ENCODE data around the gene TRIAP1. TPM values are rescaled to one million over a fixed set of nuclear protein-coding genes. Genes with fewer than 3 reads are reported as not detected.
A peak's percentile ranks its signal among the peaks of the same experiment; 100 is the strongest.

The TRIAP1 gene
- polyA plus RNA-seq, 1 of the 3 experiments (the other 2 are of a cell fraction) = 34.1 TPM

GRCh38 chr12:120403869-120404268 is 42.3 kb downstream of the TRIAP1 start:
- H2AFZ ChIP-seq (ENCODE audit: low read depth) = no peak overlapping the region
- POLR2A ChIA-PET = no interaction called here
- DNase-seq = no peak
- no peaks in the 10 kb centered on the region for H3K9me2 ChIP-seq
- no peak overlapping the region for H3K4me2 ChIP-seq
- no peaks in the 10 kb centered on the region for H3K27me3 ChIP-seq (ENCODE audit: insufficient read depth)
- H3K4me3 ChIP-seq (ENCODE audit: low read depth in 2 of 2, low read length in 1 of 2) = no peak overlapping the region
- no peaks in the 10 kb centered on the region for H3K36me3 ChIP-seq (replicated peaks in 1 of 2; ENCODE audit: control insufficient read depth in 1 of 2, insufficient read depth in 2 of 2, low read length in 1 of 2)
- H3K79me2 ChIP-seq (ENCODE audit: insufficient read depth) = no peaks in the 10 kb centered on the region
- H3K9ac ChIP-seq = no peak overlapping the region
- WGBS (ENCODE audit: low lambda C conversion rate) = 73% methylated on average over 3 of the region's 3 CpGs
- no peaks in the 10 kb centered on the region for H3F3A ChIP-seq (replicated peaks; ENCODE audit: insufficient read depth)
- no peak overlapping the region for H3K27ac ChIP-seq (ENCODE audit: low read depth in 2 of 2, low read length in 1 of 2)
- H3K4me1 ChIP-seq (ENCODE audit: control insufficient read depth in 1 of 2, insufficient read depth in 2 of 2, low read depth in 1 of 2, low read length in 1 of 2) = no peaks in the 10 kb centered on the region; a peak in 1 of 4 replicates
- H3K9me3 ChIP-seq = no peaks in the 10 kb centered on the region
- H4K20me1 ChIP-seq (ENCODE audit: insufficient read depth) = no peaks in the 10 kb centered on the region
- TF ChIP-seq CTCF (IDR thresholded peaks at IDR 0.05) = no peak
- TF ChIP-seq EZH2phosphoT487 (IDR thresholded peaks at IDR 0.05; ENCODE audit: borderline replicate concordance, low read depth) = no peak
- TF ChIP-seq TCF12 (IDR thresholded peaks at IDR 0.05) = no peak
- TF ChIP-seq JUND (IDR thresholded peaks at IDR 0.05) = no peak
- no peak for TF ChIP-seq IRF3 (IDR thresholded peaks at IDR 0.05; ENCODE audit: low read depth, low read length)
- no peak for TF ChIP-seq RFX5 (IDR thresholded peaks at IDR 0.05; ENCODE audit: low read length)
- TF ChIP-seq YY1 (IDR thresholded peaks at IDR 0.05; ENCODE audit: low read depth) = no peak
- TF ChIP-seq SIN3A (IDR thresholded peaks at IDR 0.05; ENCODE audit: borderline replicate concordance, low read depth, low read length) = no peak
- TF ChIP-seq POLR2AphosphoS5 (IDR thresholded peaks at IDR 0.05; ENCODE audit: low read depth, low read length) = no peak
- no peak for TF ChIP-seq PBX3 (IDR thresholded peaks at IDR 0.05)
- no peak for TF ChIP-seq USF2 (IDR thresholded peaks at IDR 0.05; ENCODE audit: borderline replicate concordance, low read depth, low read length)
- CTCF ChIA-PET = interaction anchor here (1.0 to 2.1 kb wide), 3 partner anchors 13 to 26 kb away, joined by 3 to 5 read pairs (median 5); no protein-coding TSS in a partner anchor

- Histone ChIP-seq H3K4me3 (ENCODE audit: low read depth in 2 of 2, low read length in 1 of 2) (no peak overlapping the region), H3K9me2 (no peaks in the 10 kb centered on the region), H3K9me3 (no peaks in the 10 kb centered on the region), H3K9ac (no peak overlapping the region), H4K20me1 (ENCODE audit: insufficient read depth) (no peaks in the 10 kb centered on the region), H3F3A (replicated peaks; ENCODE audit: insufficient read depth) (no peaks in the 10 kb centered on the region), H2AFZ (ENCODE audit: low read depth) (no peak overlapping the region), H3K4me2 (no peak overlapping the region), H3K4me1 (ENCODE audit: control insufficient read depth in 1 of 2, insufficient read depth in 2 of 2, low read depth in 1 of 2, low read length in 1 of 2) (no peaks in the 10 kb centered on the region; a peak in 1 of 4 replicates), H3K79me2 (ENCODE audit: insufficient read depth) (no peaks in the 10 kb centered on the region), H3K27ac (ENCODE audit: low read depth in 2 of 2, low read length in 1 of 2) (no peak overlapping the region), H3K27me3 (ENCODE audit: insufficient read depth) (no peaks in the 10 kb centered on the region), H3K36me3 (replicated peaks in 1 of 2; ENCODE audit: control insufficient read depth in 1 of 2, insufficient read depth in 2 of 2, low read length in 1 of 2) (no peaks in the 10 kb centered on the region)
- ChIA-PET CTCF (interaction anchor here (1.3 to 2.1 kb wide), 4 partner anchors 18 to 47 kb away, joined by 3 to 5 read pairs (median 4); no protein-coding TSS in a partner anchor), POLR2A (no interaction called here)
- peak; percentile 39 for DNase-seq
- 39% methylated on average over 13 of the region's 13 CpGs for WGBS (ENCODE audit: low lambda C conversion rate)
- TF ChIP-seq USF2 (IDR thresholded peaks at IDR 0.05; ENCODE audit: borderline replicate concordance, low read depth, low read length) (no peak), GATA2 (CRISPR knock-in tag; IDR thresholded peaks at IDR 0.05) (no peak), MEF2A (IDR thresholded peaks at IDR 0.05; ENCODE audit: borderline replicate concordance, low read depth) (no peak), ELF1 (IDR thresholded peaks at IDR 0.05) (no peak), PBX3 (IDR thresholded peaks at IDR 0.05) (peak; percentile 46), SIN3A (IDR thresholded peaks at IDR 0.05; ENCODE audit: borderline replicate concordance, low read depth, low read length) (no peak), RXRA (IDR thresholded peaks at IDR 0.05; ENCODE audit: borderline replicate concordance, low read depth) (no peak), POLR2AphosphoS5 (IDR thresholded peaks at IDR 0.05; ENCODE audit: low read depth, low read length) (no peak), FOXM1 (IDR thresholded peaks at IDR 0.05; ENCODE audit: low read depth) (no peak), TAF1 (IDR thresholded peaks at IDR 0.05; ENCODE audit: borderline replicate concordance, low read depth, low read length) (no peak), TCF12 (IDR thresholded peaks at IDR 0.05) (0 out of 2 replicates have a peak, but pooled peaks have one; percentile 4), MAX (IDR thresholded peaks at IDR 0.05; ENCODE audit: low read depth) (no peak)
Observed at GRCh38 chr12:120402217-120402616, 44.0 kb downstream of the TRIAP1 start.
